Measurements from ENCODE around the gene METTL1. TPM values are rescaled to one million over a fixed set of nuclear protein-coding genes. Genes with fewer than 3 reads are reported as not detected.

METTL1 gene
- total and polyA plus RNA-seq, 9 of the 15 experiments (the other 6 are each of a cell fraction or from before 2014, with no cell fraction given): 12.6 to 65.9 (median 39.2) TPM

DNA sequence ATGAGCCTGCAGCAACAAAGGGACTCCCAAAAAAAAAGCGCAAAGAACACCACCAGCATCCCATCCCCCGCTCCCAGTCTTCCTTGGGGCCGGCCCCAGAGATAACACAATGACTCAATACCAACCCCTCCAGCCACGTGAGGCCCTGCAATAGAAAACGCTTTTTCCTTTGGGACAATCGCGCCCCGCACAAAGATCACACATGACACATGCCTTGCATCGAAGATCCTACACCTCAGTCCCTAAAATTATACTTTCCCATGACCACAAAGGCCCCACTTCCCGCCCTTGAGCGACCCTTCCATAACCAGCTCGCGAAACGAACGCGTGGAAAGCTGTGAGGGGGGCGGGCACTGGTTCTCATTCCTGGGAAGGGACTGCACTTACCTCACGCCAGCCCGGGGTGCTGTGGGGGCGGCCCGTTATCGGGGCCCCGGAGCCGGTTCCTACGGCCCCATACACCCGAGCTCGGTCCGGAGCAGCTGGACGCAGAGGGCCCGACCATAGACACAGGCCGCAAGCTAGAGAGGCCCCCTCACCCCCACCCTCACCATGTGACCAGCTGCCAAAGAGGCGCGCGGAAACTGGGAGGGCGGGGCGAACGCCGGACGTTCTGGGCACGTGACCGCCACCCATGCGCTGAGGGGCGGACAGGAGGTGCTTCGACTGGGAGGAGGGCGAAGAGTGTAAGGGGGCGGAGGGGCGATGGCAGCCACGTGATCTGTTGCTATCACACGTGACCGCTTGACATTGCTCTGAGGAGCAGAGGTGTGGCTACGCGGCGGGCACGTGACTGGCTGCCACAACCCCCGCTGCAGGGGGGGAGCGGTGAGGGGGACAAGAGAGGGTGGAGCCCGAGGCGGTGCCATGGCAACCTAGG is 19.9 kb downstream of the METTL1 start, which contains the start of gene CDK4 (continued):
- TF ChIP-seq, protein P1, sequence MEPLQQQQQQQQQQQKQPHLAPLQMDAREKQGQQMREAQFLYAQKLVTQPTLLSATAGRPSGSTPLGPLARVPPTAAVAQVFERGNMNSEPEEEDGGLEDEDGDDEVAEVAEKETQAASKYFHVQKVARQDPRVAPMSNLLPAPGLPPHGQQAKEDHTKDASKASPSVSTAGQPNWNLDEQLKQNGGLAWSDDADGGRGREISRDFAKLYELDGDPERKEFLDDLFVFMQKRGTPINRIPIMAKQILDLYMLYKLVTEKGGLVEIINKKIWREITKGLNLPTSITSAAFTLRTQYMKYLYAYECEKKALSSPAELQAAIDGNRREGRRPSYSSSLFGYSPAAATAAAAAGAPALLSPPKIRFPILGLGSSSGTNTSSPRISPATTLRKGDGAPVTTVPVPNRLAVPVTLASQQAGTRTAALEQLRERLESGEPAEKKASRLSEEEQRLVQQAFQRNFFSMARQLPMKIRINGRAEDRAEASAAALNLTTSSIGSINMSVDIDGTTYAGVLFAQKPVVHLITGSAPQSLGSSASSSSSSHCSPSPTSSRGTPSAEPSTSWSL (CRISPR knock-in tag; IDR thresholded peaks at IDR 0.05; ENCODE audit: borderline replicate concordance): no peak
- TF ChIP-seq ZNF263 (CRISPR knock-in tag; IDR thresholded peaks at IDR 0.05; ENCODE audit: borderline replicate concordance) (peak; percentile 81; the same call in 1 of the 2 replicates), ZNF146 (CRISPR knock-in tag; IDR thresholded peaks at IDR 0.05; ENCODE audit: unreplicated experiment) (no peak), ELK1 (CRISPR knock-in tag; IDR thresholded peaks at IDR 0.05) (no peak), HMBOX1 (IDR thresholded peaks at IDR 0.05) (no peak), ZBTB7A (IDR thresholded peaks at IDR 0.05; ENCODE audit: borderline replicate concordance, control insufficient read depth, low read depth, low read length) (peak; percentile 83; the same call in 1 of the 2 replicates), RBM22 (IDR thresholded peaks at IDR 0.05; ENCODE audit: low read depth, low read length, poor library complexity, severe bottlenecking) (peak; percentile 55), ZNF778 (CRISPR knock-in tag; IDR thresholded peaks at IDR 0.05) (no peak), FOS (IDR thresholded peaks at IDR 0.05; ENCODE audit: extremely low read depth, insufficient read length) (peak; percentile 94), NONO (IDR thresholded peaks at IDR 0.05; ENCODE audit: low read depth in 2 of 2, low read length in 1 of 2) (no peak), ZNF253 (CRISPR knock-in tag; conservative IDR thresholded peaks at IDR 0.05) (no peak), SREBF2 (CRISPR knock-in tag; IDR thresholded peaks at IDR 0.05) (peak; percentile 62; the same call in 1 of the 2 replicates), ZNF23 (CRISPR knock-in tag; IDR thresholded peaks at IDR 0.05) (no peak)
- TF ChIP-seq, protein P2, sequence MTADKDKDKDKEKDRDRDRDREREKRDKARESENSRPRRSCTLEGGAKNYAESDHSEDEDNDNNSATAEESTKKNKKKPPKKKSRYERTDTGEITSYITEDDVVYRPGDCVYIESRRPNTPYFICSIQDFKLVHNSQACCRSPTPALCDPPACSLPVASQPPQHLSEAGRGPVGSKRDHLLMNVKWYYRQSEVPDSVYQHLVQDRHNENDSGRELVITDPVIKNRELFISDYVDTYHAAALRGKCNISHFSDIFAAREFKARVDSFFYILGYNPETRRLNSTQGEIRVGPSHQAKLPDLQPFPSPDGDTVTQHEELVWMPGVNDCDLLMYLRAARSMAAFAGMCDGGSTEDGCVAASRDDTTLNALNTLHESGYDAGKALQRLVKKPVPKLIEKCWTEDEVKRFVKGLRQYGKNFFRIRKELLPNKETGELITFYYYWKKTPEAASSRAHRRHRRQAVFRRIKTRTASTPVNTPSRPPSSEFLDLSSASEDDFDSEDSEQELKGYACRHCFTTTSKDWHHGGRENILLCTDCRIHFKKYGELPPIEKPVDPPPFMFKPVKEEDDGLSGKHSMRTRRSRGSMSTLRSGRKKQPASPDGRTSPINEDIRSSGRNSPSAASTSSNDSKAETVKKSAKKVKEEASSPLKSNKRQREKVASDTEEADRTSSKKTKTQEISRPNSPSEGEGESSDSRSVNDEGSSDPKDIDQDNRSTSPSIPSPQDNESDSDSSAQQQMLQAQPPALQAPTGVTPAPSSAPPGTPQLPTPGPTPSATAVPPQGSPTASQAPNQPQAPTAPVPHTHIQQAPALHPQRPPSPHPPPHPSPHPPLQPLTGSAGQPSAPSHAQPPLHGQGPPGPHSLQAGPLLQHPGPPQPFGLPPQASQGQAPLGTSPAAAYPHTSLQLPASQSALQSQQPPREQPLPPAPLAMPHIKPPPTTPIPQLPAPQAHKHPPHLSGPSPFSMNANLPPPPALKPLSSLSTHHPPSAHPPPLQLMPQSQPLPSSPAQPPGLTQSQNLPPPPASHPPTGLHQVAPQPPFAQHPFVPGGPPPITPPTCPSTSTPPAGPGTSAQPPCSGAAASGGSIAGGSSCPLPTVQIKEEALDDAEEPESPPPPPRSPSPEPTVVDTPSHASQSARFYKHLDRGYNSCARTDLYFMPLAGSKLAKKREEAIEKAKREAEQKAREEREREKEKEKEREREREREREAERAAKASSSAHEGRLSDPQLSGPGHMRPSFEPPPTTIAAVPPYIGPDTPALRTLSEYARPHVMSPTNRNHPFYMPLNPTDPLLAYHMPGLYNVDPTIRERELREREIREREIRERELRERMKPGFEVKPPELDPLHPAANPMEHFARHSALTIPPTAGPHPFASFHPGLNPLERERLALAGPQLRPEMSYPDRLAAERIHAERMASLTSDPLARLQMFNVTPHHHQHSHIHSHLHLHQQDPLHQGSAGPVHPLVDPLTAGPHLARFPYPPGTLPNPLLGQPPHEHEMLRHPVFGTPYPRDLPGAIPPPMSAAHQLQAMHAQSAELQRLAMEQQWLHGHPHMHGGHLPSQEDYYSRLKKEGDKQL (CRISPR knock-in tag; IDR thresholded peaks at IDR 0.05; ENCODE audit: borderline replicate concordance): peak; percentile 87; the same call in 1 of the 2 replicates
- TF ChIP-seq, protein P3, sequence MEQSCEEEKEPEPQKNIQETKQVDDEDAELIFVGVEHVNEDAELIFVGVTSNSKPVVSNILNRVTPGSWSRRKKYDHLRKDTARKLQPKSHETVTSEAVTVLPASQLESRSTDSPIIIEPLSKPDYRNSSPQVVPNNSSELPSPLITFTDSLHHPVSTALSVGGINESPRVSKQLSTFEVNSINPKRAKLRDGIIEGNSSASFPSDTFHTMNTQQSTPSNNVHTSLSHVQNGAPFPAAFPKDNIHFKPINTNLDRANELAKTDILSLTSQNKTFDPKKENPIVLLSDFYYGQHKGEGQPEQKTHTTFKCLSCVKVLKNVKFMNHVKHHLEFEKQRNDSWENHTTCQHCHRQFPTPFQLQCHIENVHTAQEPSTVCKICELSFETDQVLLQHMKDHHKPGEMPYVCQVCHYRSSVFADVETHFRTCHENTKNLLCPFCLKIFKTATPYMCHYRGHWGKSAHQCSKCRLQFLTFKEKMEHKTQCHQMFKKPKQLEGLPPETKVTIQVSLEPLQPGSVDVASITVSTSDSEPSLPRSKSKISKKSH (CRISPR knock-in tag; IDR thresholded peaks at IDR 0.05): no peak

All from K562 (cell line).